HG03159 (cell line): Measurements from ENCODE around the gene KCNJ18.
"Not testable (repeated sequence)": the region's sequence is repeated elsewhere in the genome, so short reads cannot be mapped to it uniquely, and the experiment has no call there.

Experiments used
- ATAC-seq: cut with Tn5 transposase; IDR thresholded peaks from one replicate; pipeline ENCODE4 v1.9.1; 2021; ENCODE audit warnings: mild to moderate bottlenecking, moderate library complexity; ENCODE audit not compliant: unreplicated experiment

KCNJ18 gene

DNA sequence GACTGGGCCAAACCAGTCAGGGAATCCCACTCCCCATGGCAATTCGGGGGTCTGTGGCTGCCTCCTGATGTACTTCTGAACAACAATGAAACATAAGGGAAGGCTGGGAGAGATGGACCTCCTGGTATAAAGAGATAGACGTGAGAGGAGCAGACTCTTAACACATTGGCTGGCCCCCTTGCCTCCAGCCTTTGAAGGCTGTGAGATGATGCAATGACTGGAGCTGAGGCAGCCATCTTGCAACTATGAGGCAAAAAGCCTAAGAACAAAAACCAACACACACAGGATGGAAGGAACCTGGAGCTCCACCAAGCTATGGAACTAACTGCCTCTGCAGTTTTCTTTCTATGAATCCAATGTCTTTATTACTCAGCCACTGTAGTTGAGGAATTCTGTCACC is 58.8 kb downstream of the KCNJ18 start:
- not testable (repeated sequence) for ATAC-seq
